Activated T-helper 1 cell treated with anti-CD3 and anti-CD28 coated beads, Interleukin-12 subunit alpha, Interleukin-12 subunit beta, Interleukin-2, Interleukin-4 antibody, amounts not matched to agents 30 ng/mL and 10 ng/mL and 1 ng/mL, durations not matched to agents 14 hours and 24 hours and 36 hours (primary cell): ENCODE measurements around the gene UBAP1L. TPM values are rescaled to one million over a fixed set of nuclear protein-coding genes. Genes with fewer than 3 reads are reported as not detected.
A peak's percentile ranks its signal among the peaks of the same experiment; 100 is the strongest.
"Not testable (repeated sequence)": the region's sequence is repeated elsewhere in the genome, so short reads cannot be mapped to it uniquely, and the experiment has no call there.

Source experiments
- DNase-seq: peaks from one replicate; pipeline ENCODE4 v3.0.0; 2021; ENCODE audit warnings: low spot score
- H3K27ac Mint-ChIP-seq: one replicate; pipeline ENCODE4 v1.8.0; 2021; ENCODE audit warnings: mild to moderate bottlenecking, mixed read lengths
- H3K27me3 Mint-ChIP-seq: one replicate; pipeline ENCODE4 v1.8.0; 2022; ENCODE audit warnings: mild to moderate bottlenecking, moderate library complexity, mixed read lengths; ENCODE audit not compliant: insufficient read depth
- H3K36me3 Mint-ChIP-seq: one replicate; pipeline ENCODE4 v1.8.0; 2021; ENCODE audit warnings: low read depth, mixed read lengths
- H3K4me1 Mint-ChIP-seq: one replicate; pipeline ENCODE4 v1.8.0; 2021; ENCODE audit warnings: low read depth, mixed read lengths
- H3K4me3 Mint-ChIP-seq: one replicate; pipeline ENCODE4 v1.8.0; 2021; ENCODE audit warnings: mild to moderate bottlenecking, moderate library complexity, mixed read lengths
- H3K9me3 Mint-ChIP-seq: one replicate; pipeline ENCODE4 v1.8.0; 2021; ENCODE audit warnings: mixed read lengths
- intact Hi-C: fragments of 100-400 bp; cut with micrococcal nuclease; formaldehyde crosslinking; loops from one replicate; pipeline ENCODE4 v1.15.1; 2024
- total RNA-seq: library from RNA; stranded (reverse); gene quantifications from 2 replicates; pipeline ENCODE4 v1.2.3, GENCODE V29; 2022

UBAP1L gene
- 5.9 and 7.0 TPM in 2 replicates for total RNA-seq

DNA sequence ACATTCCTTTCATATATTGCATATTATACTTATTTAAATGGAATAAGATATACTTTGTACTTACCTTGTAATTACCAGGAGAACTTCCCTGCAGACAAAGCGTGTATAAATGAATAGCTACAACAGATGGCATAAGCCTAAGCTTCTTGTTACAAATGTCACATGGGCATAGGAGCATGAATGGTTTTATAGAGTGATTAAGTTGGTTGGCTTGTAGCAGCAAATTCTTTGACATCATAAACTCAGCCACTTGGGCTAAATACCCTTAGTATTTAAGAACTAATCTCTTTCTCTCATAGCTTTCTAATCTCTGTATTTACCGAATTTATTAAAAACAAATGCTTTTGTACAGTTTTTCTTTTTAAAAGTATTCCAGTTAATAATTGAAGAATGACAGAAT, at the start of gene UBAP1L:
Gene UBAP1L (minus strand): TSS at position 115 of the 400 bp plus-strand sequence. CDS start 8,985 bp downstream, outside the sequence.
- Mint-ChIP-seq H3K4me3 (no peak within 1 kb of the TSS), H3K4me1 (peaks cover 5% of the 10 kb centered on the region), H3K27ac (no peak within 1 kb of the TSS), H3K9me3 (no peaks in the 10 kb centered on the region), H3K27me3 (no peaks in the 10 kb centered on the region), H3K36me3 (peaks cover 38% of the 10 kb centered on the region)
- no peak for DNase-seq
- intact Hi-C loops: no loop called here

DNA sequence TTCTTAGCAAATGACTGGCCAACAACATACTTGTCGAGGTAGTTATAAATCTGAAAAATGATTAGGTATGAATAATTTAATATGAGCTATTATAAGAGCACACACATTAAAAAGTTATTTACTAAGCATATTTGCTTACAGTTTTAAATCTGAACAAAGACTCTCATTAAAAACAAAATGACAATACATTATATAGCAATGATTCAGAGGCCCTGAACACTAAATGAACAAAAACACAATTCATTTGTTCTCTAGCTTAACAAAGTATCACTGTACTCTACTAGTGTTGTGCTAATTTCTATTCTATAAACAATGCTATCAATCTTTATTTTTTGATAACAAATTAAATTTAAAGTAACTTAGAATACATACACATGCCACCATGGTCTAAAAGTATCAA, 49.1 kb upstream of the UBAP1L start:
- no peak for DNase-seq
- Mint-ChIP-seq H3K9me3 (no peaks in the 10 kb centered on the region), H3K27ac (no peak overlapping the region), H3K27me3 (no peaks in the 10 kb centered on the region), H3K36me3 (peaks cover 3% of the 10 kb centered on the region), H3K4me1 (no peaks in the 10 kb centered on the region), H3K4me3 (no peak overlapping the region)
- intact Hi-C loops: no loop called here

DNA sequence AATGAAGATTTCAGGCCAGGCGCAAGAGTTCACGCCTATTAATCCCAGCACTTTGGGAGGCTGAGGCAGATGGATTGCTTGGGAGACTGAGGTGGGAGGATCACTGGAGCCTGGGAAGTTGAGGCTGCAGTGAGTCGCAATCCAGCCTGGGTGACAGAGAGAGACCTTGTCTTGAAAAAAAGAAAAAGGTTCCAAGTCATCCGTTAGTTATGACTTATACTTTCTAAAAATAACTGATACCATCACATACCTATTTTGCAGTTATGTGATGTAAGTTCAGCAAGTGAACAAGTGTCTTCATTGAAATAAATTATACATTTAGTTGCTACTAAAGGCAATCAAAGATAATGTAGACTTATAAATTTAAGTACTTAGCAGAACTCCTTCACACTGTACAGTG, 48.0 kb upstream of the UBAP1L start:
- intact Hi-C loops: no loop called here
- no peak overlapping the region for H3K4me3 Mint-ChIP-seq
- H3K4me1 Mint-ChIP-seq: no peaks in the 10 kb centered on the region
- DNase-seq: no peak
- H3K36me3 Mint-ChIP-seq: peaks cover 3% of the 10 kb centered on the region
- no peak overlapping the region for H3K27ac Mint-ChIP-seq
- no peaks in the 10 kb centered on the region for H3K27me3 Mint-ChIP-seq
- no peaks in the 10 kb centered on the region for H3K9me3 Mint-ChIP-seq

DNA sequence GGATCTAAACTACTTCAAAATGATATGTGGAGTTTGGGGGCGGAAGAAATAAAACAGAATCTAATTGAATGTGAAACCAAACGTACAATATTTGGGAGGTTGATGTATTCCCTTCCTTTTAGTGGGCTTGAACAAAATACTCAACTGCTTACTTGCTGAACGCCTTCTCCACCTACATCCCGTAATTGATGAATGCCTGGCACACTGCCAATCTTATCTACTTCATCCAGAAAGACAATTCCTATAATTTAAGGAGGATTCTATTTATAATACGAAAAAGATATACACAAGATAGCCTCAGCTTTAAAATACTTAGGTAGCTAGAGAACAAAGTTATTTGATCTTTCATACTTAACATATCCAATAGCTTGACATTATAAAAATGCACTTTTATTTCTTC, 41.7 kb upstream of the UBAP1L start:
- Mint-ChIP-seq H3K4me3 (no peak overlapping the region), H3K4me1 (no peaks in the 10 kb centered on the region), H3K9me3 (no peaks in the 10 kb centered on the region), H3K36me3 (peaks cover 27% of the 10 kb centered on the region), H3K27ac (no peak overlapping the region), H3K27me3 (no peaks in the 10 kb centered on the region)
- DNase-seq: no peak
- intact Hi-C loops: no loop called here

DNA sequence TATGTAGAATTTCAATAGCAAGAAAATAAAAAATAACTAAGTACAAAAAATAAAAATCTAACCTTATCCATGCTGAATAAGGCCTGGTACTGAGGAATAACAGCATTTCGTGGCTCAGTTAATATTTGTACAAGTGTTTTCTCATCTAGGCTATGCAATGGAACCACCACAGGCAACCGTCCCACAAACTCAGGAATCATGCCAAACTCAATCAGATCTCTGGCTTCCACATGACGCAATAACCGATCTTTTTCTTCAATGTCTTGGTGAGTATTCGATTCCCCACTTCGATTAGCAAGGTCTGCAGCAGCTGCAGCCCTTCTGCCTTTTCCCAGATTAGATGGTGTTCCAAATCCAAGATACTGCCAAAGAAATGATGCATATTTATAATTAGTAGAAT, 39.7 kb upstream of the UBAP1L start:
- no peak overlapping the region for H3K27ac Mint-ChIP-seq
- no peak for DNase-seq
- peaks cover 30% of the 10 kb centered on the region for H3K36me3 Mint-ChIP-seq
- intact Hi-C loops: no loop called here
- no peaks in the 10 kb centered on the region for H3K4me1 Mint-ChIP-seq
- no peaks in the 10 kb centered on the region for H3K9me3 Mint-ChIP-seq
- no peaks in the 10 kb centered on the region for H3K27me3 Mint-ChIP-seq
- no peak overlapping the region for H3K4me3 Mint-ChIP-seq

DNA sequence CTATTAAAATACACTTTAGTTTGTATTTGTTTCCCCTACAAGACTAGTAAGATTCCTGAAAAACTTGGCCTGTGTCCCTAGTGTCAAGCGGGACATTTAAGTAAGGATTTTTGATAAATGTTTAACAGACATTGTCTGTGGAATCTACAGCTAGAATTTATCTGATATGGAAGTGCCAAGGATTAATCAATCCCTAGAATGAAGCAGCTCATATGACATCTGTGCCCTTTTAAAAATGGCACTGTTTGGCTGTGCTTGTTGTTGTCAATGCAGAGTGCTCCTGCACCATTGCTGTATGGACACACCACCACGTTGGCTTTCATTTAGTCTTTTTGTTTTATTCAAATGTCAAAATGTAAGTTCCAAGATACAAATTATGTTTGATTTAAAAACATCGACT, 32.9 kb upstream of the UBAP1L start:
- Mint-ChIP-seq H3K4me3 (no peak overlapping the region), H3K36me3 (peaks cover 12% of the 10 kb centered on the region), H3K27ac (no peak overlapping the region), H3K4me1 (no peaks in the 10 kb centered on the region), H3K27me3 (no peaks in the 10 kb centered on the region), H3K9me3 (no peaks in the 10 kb centered on the region)
- intact Hi-C loops: no loop called here
- no peak for DNase-seq

DNA sequence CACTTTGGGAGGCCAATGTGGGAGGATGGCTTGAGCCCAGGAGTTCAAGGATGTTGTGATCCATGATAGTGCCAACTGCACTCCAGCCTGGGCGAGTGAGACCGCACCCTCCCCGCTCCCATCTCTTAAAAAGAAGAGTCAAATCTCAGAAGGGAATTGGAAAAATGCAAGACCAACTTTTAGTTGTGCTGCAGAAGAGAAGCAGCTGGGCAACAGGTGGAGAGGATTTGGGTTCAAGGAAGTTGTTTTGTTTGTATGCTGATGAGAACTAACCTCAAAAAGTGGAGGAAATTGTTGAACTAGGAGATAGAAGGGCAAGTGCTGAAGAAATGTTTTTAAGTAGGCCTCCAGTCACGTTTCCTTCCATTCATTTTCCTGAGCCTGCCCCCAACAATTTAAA, 31.4 kb upstream of the UBAP1L start:
- intact Hi-C loops: no loop called here

DNA sequence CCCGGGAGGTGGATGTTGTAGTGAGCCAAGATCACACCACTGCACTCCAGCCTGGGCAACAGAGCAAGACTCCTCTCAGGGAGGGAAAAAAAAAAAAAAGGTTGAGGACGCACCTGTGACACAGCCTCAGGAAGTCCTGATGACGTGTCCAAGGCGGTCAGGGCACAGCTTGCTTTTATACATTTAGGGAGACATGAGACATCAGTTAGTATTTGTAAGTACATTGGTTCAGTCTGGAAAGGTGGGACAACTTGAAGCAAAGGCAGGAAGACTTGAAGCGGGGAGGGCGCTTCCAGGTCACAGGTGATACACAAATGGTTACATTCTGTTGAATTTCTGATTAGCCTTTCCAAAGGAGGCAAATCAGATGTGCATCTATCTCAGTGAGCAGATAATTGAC, 23.6 kb upstream of the UBAP1L start:
- H3K9me3 Mint-ChIP-seq, H3K27me3 Mint-ChIP-seq, H3K4me1 Mint-ChIP-seq, intact Hi-C loops, H3K36me3 Mint-ChIP-seq, H3K27ac Mint-ChIP-seq, H3K4me3 Mint-ChIP-seq, DNase-seq: not testable (repeated sequence)

More for the DNA sequence above, 31.4 kb upstream of the UBAP1L start:
- no peaks in the 10 kb centered on the region for H3K4me1 Mint-ChIP-seq
- no peaks in the 10 kb centered on the region for H3K27me3 Mint-ChIP-seq
- peaks cover 8% of the 10 kb centered on the region for H3K36me3 Mint-ChIP-seq
- DNase-seq: no peak
- H3K9me3 Mint-ChIP-seq: no peaks in the 10 kb centered on the region
- H3K4me3 Mint-ChIP-seq: no peak overlapping the region
- no peak overlapping the region for H3K27ac Mint-ChIP-seq

DNA sequence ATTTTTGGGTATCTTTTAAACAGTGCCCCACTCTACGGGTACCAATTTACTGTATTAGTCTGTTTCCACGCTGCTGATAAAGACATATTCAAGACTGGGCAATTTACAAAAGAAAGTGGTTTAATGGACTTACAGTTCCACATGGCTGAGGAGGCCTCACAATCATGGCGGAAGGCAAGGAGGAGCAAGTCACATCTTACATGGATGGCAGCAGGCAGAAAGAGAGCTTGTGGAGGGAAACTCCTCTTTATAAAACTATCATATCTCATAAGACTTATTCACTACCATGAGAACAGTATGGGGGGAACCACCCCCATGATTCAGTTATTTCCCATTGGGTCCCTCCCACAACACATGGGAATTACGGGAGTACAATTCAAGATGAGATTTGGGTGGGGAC, 22.9 kb upstream of the UBAP1L start:
- H3K4me1 Mint-ChIP-seq: peaks cover 10% of the 10 kb centered on the region
- H3K9me3 Mint-ChIP-seq, DNase-seq, intact Hi-C loops, H3K27ac Mint-ChIP-seq, H3K4me3 Mint-ChIP-seq, H3K27me3 Mint-ChIP-seq, H3K36me3 Mint-ChIP-seq: not testable (repeated sequence)

DNA sequence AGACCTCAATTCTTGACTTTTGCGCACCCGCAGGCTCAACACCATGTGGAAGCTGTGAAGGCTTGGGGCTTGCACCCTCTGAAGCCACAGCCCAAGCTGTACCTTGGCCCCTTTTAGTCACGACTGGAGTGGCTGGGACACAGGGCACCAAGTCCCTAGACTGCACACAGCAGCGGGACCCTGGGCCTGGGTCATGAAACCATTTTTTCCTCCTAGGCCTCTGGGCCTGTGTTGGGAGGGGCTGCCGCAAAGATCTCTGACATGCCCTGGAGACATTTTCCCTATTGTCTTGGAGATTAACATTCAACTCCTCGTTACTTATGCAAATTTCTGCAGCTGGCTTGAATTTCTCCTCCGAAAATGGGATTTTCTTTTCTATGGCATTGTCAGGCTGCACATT, 22.1 kb upstream of the UBAP1L start:
- H3K27me3 Mint-ChIP-seq, DNase-seq, H3K9me3 Mint-ChIP-seq, H3K36me3 Mint-ChIP-seq, H3K27ac Mint-ChIP-seq, H3K4me3 Mint-ChIP-seq, intact Hi-C loops: not testable (repeated sequence)
- peaks cover 14% of the 10 kb centered on the region for H3K4me1 Mint-ChIP-seq

DNA sequence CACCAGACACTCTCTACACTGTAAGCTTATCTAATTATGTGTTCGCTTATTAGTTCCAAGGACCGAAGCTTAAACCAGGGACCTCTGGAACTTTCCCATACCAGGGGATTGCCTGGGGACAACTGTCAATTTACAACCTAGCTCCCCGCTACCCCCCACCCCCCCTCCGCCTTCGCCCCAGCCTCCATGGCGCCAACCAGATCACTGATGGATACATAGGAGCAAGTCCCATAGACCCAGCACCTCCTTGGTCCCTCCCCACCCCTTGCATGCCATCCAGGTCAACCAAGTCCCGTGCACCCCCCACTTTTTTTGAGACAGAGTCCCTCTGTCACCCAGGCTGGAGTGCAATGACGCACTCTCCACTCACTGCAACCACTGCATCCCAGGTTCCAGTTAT, 19.5 kb upstream of the UBAP1L start:
- H3K9me3 Mint-ChIP-seq: peaks cover 7% of the 10 kb centered on the region
- H3K36me3 Mint-ChIP-seq: peaks cover 6% of the 10 kb centered on the region
- peaks cover 2% of the 10 kb centered on the region for H3K27me3 Mint-ChIP-seq
- peaks cover 28% of the 10 kb centered on the region for H3K4me1 Mint-ChIP-seq
- intact Hi-C loops: loop anchor here (5.0 kb wide), 1 partner anchor 747 kb away; the partner anchor contains the start of gene TRIP4
- DNase-seq: no peak
- peak overlapping the region; percentile 70 for H3K27ac Mint-ChIP-seq
- peak overlapping the region; percentile 92 for H3K4me3 Mint-ChIP-seq

DNA sequence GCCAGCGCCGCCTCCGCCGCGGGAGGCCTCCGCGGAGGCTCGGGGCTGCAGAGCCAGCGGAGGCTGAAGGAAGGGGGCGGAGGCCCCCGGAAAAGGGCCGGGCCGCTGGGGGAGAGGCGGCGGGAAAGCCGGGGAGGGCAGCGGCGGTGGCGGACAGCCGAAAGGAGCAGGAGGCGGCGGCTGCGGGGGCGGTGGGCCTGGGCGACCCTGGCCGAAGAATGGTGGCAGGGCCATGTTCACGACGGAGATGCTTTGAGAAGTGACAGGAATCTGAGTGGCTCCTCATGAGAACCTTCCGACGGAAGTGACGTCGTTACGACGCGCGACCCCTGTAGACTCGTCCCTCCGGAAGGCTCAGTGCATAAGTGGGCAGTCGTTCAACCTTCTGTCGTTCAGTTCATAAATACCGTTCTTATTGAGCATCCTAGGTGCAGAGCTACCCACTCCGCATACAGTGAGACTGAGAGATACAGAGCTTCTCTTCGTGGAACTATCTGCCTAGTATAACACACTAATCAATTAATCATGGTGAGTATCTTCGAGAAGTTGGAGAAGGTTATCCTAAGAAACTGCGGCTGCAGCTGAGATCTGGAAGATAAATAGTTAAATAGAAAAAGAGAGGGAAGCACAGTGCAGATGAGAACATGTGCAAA, 18.7 kb upstream of the UBAP1L start, which contains the start of gene PDCD7:
Gene PDCD7 (minus strand): TSS at position 261 of the 653 bp plus-strand sequence. CDS start 27 bp downstream, at position 234.
- H3K9me3 Mint-ChIP-seq: peaks cover 7% of the 10 kb centered on the region
- H3K36me3 Mint-ChIP-seq: peaks cover 10% of the 10 kb centered on the region

DNA sequence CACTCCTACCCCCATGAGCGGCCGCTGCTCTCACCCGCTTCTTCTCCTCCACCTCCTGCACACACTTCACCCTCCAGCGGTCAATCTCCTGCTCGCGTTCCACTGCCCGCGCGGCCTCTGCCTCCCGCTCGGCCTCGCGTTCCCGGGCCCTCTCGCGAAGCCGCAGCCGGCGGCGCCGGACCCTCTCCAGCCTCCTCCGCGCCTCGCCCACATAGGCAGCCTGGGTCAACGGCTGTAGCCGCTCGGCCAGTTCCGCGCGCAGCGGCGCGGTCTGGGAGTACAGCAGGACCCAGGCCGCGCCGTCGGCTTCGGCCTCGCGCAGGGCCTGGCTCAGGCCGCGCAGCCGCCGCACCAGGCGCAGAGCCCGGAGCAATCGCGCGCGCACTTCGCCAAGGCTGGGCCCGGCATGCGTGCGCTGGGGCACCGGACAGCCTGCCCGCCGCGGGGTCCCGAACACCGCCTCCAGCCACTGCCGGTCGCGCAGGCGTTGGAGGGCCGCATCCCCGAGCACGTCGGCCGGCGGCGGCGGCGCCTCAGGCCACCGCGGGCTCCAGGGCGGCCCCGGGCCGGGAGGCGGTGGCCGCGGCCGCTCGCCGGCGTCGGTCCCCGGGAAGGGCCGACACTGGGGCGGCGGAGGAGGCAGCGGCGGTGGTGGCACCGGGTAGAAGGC, 18.0 kb upstream of the UBAP1L start:
- Mint-ChIP-seq H3K4me1 (peaks cover 31% of the 10 kb centered on the region), H3K27me3 (peaks cover 2% of the 10 kb centered on the region), H3K36me3 (peaks cover 15% of the 10 kb centered on the region), H3K27ac (peak overlapping the region; percentile 89), H3K9me3 (peaks cover 7% of the 10 kb centered on the region), H3K4me3 (peak overlapping the region; percentile 87)
- intact Hi-C loops: loop anchor here (1.0 to 5.0 kb wide), 9 partner anchors 52 to 746 kb away; partner anchors contain the start of genes CLPX, MTFMT, PARP16 and RNU5A-1
- peak; percentile 29 for DNase-seq

More for the DNA sequence above, 18.7 kb upstream of the UBAP1L start, which contains the start of gene PDCD7:
- H3K4me3 Mint-ChIP-seq: peak within 1 kb of the TSS; percentile 92
- peaks cover 2% of the 10 kb centered on the region for H3K27me3 Mint-ChIP-seq
- H3K27ac Mint-ChIP-seq: peak within 1 kb of the TSS; percentile 93
- DNase-seq: peak; percentile 80
- intact Hi-C loops: loop anchor here (1.0 to 5.0 kb wide), 9 partner anchors 52 to 746 kb away; partner anchors contain the start of genes CLPX, MTFMT, PARP16 and RNU5A-1
- H3K4me1 Mint-ChIP-seq: peaks cover 31% of the 10 kb centered on the region
